Measurements from ENCODE around the gene DNAJC5.

DNA sequence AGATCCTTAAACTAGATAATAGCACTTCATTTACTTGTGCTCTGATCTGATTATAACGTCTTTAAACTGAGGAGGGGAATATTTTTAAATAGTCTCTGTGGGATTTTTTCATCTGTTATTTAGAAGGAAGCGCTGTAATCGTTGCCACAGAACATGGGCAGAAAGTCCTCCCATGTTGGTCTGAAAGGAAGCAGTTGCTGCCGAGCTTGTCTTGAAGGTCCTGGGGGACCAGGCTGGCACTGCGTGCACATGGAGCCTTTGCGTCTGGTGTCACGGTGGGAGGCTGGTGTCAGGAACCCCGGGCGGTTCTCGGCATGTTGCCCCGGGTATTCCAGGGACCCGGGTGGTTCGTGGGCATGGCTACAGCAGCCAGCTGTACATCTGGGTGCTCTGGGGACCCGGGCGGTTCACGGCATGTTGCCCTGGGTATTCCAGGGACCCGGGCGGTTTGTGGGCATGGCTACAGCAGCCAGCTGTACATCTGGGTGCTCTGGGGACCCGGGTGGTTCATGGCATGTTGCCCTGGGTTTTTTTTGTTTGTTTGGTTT lies 18.4 kb upstream of the DNAJC5 start:
- TF ChIP-seq, protein P1, sequence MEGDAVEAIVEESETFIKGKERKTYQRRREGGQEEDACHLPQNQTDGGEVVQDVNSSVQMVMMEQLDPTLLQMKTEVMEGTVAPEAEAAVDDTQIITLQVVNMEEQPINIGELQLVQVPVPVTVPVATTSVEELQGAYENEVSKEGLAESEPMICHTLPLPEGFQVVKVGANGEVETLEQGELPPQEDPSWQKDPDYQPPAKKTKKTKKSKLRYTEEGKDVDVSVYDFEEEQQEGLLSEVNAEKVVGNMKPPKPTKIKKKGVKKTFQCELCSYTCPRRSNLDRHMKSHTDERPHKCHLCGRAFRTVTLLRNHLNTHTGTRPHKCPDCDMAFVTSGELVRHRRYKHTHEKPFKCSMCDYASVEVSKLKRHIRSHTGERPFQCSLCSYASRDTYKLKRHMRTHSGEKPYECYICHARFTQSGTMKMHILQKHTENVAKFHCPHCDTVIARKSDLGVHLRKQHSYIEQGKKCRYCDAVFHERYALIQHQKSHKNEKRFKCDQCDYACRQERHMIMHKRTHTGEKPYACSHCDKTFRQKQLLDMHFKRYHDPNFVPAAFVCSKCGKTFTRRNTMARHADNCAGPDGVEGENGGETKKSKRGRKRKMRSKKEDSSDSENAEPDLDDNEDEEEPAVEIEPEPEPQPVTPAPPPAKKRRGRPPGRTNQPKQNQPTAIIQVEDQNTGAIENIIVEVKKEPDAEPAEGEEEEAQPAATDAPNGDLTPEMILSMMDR (IDR thresholded peaks at IDR 0.05) = no peak
- TF ChIP-seq SIN3A (IDR thresholded peaks at IDR 0.05; ENCODE audit: borderline replicate concordance, insufficient read depth, low read depth, low read length) (no peak), POLR2AphosphoS5 (IDR thresholded peaks at IDR 0.05; ENCODE audit: low read depth, low read length) (no peak), TCF7L2 (IDR thresholded peaks at IDR 0.05; ENCODE audit: low read depth, low read length) (no peak)
- TF ChIP-seq, protein P2, sequence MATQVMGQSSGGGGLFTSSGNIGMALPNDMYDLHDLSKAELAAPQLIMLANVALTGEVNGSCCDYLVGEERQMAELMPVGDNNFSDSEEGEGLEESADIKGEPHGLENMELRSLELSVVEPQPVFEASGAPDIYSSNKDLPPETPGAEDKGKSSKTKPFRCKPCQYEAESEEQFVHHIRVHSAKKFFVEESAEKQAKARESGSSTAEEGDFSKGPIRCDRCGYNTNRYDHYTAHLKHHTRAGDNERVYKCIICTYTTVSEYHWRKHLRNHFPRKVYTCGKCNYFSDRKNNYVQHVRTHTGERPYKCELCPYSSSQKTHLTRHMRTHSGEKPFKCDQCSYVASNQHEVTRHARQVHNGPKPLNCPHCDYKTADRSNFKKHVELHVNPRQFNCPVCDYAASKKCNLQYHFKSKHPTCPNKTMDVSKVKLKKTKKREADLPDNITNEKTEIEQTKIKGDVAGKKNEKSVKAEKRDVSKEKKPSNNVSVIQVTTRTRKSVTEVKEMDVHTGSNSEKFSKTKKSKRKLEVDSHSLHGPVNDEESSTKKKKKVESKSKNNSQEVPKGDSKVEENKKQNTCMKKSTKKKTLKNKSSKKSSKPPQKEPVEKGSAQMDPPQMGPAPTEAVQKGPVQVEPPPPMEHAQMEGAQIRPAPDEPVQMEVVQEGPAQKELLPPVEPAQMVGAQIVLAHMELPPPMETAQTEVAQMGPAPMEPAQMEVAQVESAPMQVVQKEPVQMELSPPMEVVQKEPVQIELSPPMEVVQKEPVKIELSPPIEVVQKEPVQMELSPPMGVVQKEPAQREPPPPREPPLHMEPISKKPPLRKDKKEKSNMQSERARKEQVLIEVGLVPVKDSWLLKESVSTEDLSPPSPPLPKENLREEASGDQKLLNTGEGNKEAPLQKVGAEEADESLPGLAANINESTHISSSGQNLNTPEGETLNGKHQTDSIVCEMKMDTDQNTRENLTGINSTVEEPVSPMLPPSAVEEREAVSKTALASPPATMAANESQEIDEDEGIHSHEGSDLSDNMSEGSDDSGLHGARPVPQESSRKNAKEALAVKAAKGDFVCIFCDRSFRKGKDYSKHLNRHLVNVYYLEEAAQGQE (IDR thresholded peaks at IDR 0.05; ENCODE audit: insufficient read depth in 1 of 2, low read depth in 2 of 2, low read length in 1 of 2) = no peak

Data from Panc1 (cell line).